ENCODE data around the gene GPD1. TPM values are rescaled to one million over a fixed set of nuclear protein-coding genes. Genes with fewer than 3 reads are reported as not detected.

Gene GPD1
- total and polyA plus RNA-seq, 10 of the 15 experiments (the other 5 are each of a cell fraction or from before 2014, with no cell fraction given): 0.04 to 0.61 (median 0.26) TPM; not detected in 1

DNA sequence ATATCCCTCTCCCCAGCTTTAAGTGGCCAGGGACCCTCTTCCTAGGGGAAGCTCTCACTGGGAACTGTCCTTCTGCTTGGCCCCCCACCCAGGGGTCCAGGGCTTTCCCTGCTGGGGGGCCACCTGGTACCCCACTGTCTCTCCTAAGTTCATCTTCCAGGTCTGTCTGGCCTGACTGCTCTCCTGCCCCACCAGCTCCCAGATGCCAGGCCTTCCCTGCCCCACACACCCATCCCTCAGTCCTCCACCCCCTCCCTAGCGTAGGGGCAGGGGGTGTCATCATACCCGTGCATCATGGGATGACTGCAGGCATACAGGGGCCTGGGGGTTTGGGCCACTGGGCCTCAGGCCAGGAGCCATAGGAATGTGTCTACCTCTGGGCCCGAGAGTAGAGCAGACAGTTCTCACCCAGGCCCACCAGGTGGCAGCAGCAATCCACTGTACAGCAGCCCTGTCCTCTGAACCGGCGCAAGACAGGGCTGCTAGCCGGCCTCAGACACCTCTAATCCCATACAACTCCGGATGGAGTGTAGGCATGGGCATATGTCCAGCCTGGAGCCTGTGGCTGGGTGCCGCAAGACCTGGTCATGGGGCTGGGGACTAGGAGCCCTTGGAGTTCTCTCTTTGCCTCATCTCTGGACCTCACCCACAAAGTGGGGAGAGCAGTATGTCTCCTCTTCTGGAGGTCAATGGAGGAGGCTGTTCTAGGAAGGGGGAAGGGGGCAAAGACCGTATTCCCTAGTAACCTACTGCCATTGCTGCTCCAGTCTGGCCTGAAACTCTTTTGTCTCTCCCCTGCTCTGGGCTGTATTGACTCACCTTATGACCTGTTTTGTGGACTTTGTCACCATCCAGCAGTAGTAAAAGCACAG, 28.6 kb upstream of the GPD1 start:
- Histone ChIP-seq H3K4me1 (ENCODE audit: control insufficient read depth, insufficient read depth, low read length) (no peaks in the 10 kb centered on the region; the same call in 1 of the 2 replicates), H3K4me2 (ENCODE audit: control insufficient read depth, insufficient read depth) (no peak overlapping the region), H3K4me3 (no peak overlapping the region), H3K36me3 (ENCODE audit: control insufficient read depth in 2 of 2, insufficient read depth in 2 of 2, low read length in 1 of 2) (no peaks in the 10 kb centered on the region), H3K27ac (ENCODE audit: control insufficient read depth, insufficient read depth) (no peak overlapping the region), H3K27me3 (replicated peaks in 1 of 2; ENCODE audit: control insufficient read depth in 2 of 2, insufficient read depth in 2 of 2, low read length in 1 of 2) (no peaks in the 10 kb centered on the region; a peak in 1 of 4 replicates), H3K9ac (ENCODE audit: control insufficient read depth, insufficient read depth, low read length) (no peak overlapping the region), H3K9me3 (replicated peaks; ENCODE audit: control insufficient read depth, insufficient read depth, low read length) (no peaks in the 10 kb centered on the region), H2AFZ (ENCODE audit: control insufficient read depth, low read depth, low read length) (peak overlapping the region; percentile 55), H4K20me1 (ENCODE audit: control insufficient read depth, insufficient read depth) (no peaks in the 10 kb centered on the region), H3K79me2 (ENCODE audit: control insufficient read depth, insufficient read depth, low read length) (no peaks in the 10 kb centered on the region)
- intact Hi-C loops (cut with micrococcal nuclease; ENCODE audit: unreplicated experiment) (loop anchor here (1.0 to 10.0 kb wide), 4 partner anchors 100 to 330 kb away; partner anchors contain the start of gene LARP4), in situ Hi-C loops (cut with MboI) (no loop called here)
- no TSS peak for BruUV-seq (replicated peaks)
- ChIA-PET SMC1A (ENCODE audit: uncharacterized antibody, unreplicated experiment) (interaction anchor here (0.8 to 2.1 kb wide), 6 partner anchors 13 to 257 kb away, joined by 3 to 8 read pairs (median 4); partner anchors contain the start of gene COX14), POLR2A (no interaction called here), CTCF (interaction anchor here (0.8 to 5.3 kb wide), 24 partner anchors 9 to 239 kb away, joined by 3 to 50 read pairs (median 4); partner anchors contain the start of genes COX14 and SMARCD1), RAD21 (ENCODE audit: unreplicated experiment) (interaction anchor here (0.8 to 2.9 kb wide), 9 partner anchors 10 to 239 kb away, joined by 3 to 10 read pairs (median 3); partner anchors contain the start of gene SMARCD1)
- FAIRE-seq (peak; percentile 90), DNase-seq (ENCODE audit: low read depth, low spot score) (peak; percentile 37), ATAC-seq (peak; percentile 96)
- WGBS (ENCODE audit: insufficient coverage, insufficient replicate concordance, low lambda C conversion rate, missing lambda C conversion rate): 5% methylated on average over 9 of the region's 9 CpGs
- TF ChIP-seq, protein P1, sequence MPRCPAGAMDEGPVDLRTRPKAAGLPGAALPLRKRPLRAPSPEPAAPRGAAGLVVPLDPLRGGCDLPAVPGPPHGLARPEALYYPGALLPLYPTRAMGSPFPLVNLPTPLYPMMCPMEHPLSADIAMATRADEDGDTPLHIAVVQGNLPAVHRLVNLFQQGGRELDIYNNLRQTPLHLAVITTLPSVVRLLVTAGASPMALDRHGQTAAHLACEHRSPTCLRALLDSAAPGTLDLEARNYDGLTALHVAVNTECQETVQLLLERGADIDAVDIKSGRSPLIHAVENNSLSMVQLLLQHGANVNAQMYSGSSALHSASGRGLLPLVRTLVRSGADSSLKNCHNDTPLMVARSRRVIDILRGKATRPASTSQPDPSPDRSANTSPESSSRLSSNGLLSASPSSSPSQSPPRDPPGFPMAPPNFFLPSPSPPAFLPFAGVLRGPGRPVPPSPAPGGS (IDR thresholded peaks at IDR 0.05; ENCODE audit: borderline replicate concordance, insufficient read depth, low read depth, low read length, poor library complexity, severe bottlenecking): no peak
- TF ChIP-seq, protein P2, sequence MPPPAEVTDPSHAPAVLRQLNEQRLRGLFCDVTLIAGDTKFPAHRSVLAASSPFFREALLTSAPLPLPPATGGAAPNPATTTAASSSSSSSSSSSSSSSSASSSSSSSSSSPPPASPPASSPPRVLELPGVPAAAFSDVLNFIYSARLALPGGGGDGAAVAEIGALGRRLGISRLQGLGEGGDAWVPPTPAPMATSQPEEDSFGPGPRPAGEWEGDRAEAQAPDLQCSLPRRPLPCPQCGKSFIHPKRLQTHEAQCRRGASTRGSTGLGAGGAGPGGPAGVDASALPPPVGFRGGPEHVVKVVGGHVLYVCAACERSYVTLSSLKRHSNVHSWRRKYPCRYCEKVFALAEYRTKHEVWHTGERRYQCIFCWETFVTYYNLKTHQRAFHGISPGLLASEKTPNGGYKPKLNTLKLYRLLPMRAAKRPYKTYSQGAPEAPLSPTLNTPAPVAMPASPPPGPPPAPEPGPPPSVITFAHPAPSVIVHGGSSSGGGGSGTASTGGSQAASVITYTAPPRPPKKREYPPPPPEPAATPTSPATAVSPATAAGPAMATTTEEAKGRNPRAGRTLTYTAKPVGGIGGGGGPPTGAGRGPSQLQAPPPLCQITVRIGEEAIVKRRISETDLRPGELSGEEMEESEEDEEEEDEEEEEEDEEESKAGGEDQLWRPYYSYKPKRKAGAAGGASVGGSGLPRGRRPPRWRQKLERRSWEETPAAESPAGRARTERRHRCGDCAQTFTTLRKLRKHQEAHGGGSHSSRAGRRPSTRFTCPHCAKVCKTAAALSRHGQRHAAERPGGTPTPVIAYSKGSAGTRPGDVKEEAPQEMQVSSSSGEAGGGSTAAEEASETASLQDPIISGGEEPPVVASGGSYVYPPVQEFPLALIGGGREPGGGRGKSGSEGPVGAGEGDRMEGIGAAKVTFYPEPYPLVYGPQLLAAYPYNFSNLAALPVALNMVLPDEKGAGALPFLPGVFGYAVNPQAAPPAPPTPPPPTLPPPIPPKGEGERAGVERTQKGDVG (CRISPR knock-in tag; IDR thresholded peaks at IDR 0.05): no peak
- TF ChIP-seq ZBED1 (IDR thresholded peaks at IDR 0.05; ENCODE audit: borderline replicate concordance) (no peak), RAD21 (IDR thresholded peaks at IDR 0.05; ENCODE audit: insufficient read depth, low read depth, low read length) (peak; percentile 87), DPF2 (IDR thresholded peaks at IDR 0.05) (no peak), ZSCAN29 (IDR thresholded peaks at IDR 0.05) (no peak), ZNF207 (IDR thresholded peaks at IDR 0.05; ENCODE audit: borderline replicate concordance) (no peak), NR2C1 (IDR thresholded peaks at IDR 0.05) (no peak), TARDBP (IDR thresholded peaks at IDR 0.05; ENCODE audit: borderline replicate concordance) (no peak), HDGF (IDR thresholded peaks at IDR 0.05) (0 out of 2 replicates have a peak, but pooled peaks have one; percentile 47), BMI1 (IDR thresholded peaks at IDR 0.05; ENCODE audit: borderline replicate concordance) (no peak), SMC3 (IDR thresholded peaks at IDR 0.05; ENCODE audit: borderline replicate concordance, low read length) (peak; percentile 95), PML (IDR thresholded peaks at IDR 0.05; ENCODE audit: low read length) (no peak), POLR2A (IDR thresholded peaks at IDR 0.05; ENCODE audit: low read depth, low read length) (no peak), NR2F1 (conservative IDR thresholded peaks at IDR 0.05) (0 out of 2 replicates have a peak, but pooled peaks have one; percentile 36), SIX5 (IDR thresholded peaks at IDR 0.05; ENCODE audit: low read depth, low read length, severe bottlenecking) (peak; percentile 8)
- TF ChIP-seq, protein P3, sequence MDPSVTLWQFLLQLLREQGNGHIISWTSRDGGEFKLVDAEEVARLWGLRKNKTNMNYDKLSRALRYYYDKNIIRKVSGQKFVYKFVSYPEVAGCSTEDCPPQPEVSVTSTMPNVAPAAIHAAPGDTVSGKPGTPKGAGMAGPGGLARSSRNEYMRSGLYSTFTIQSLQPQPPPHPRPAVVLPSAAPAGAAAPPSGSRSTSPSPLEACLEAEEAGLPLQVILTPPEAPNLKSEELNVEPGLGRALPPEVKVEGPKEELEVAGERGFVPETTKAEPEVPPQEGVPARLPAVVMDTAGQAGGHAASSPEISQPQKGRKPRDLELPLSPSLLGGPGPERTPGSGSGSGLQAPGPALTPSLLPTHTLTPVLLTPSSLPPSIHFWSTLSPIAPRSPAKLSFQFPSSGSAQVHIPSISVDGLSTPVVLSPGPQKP (IDR thresholded peaks at IDR 0.05; ENCODE audit: low read depth, low read length): no peak
- TF ChIP-seq, protein P4, sequence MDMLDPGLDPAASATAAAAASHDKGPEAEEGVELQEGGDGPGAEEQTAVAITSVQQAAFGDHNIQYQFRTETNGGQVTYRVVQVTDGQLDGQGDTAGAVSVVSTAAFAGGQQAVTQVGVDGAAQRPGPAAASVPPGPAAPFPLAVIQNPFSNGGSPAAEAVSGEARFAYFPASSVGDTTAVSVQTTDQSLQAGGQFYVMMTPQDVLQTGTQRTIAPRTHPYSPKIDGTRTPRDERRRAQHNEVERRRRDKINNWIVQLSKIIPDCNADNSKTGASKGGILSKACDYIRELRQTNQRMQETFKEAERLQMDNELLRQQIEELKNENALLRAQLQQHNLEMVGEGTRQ (IDR thresholded peaks at IDR 0.05; ENCODE audit: borderline replicate concordance, low read depth, low read length): no peak

All from GM12878 (cell line).